Stimulated activated CD8-positive, alpha-beta memory T cell treated with anti-CD3 and anti-CD28 coated beads, Interleukin-15, amount 100 ng/mL, for 48 hours (primary cell): Measurements from ENCODE around the gene CABP4.

Experiments
- DNase-seq, 2 donors: peaks; one replicate each; pipeline ENCODE4 v3.0.0-alpha.2; 2020; ENCODE audit warnings: low read depth in 2 of 2

CABP4 gene

GRCh38 chr11:67496113-67496512 lies 41.0 kb downstream of the CABP4 start:
- DNase-seq, result no peak

GRCh38 chr11:67497656-67498291 lies 42.6 kb downstream of the CABP4 start:
- DNase-seq, result no peak

GRCh38 chr11:67498544-67498972 lies 43.4 kb downstream of the CABP4 start:
- no peak for DNase-seq

GRCh38 chr11:67499808-67500483 lies 44.8 kb downstream of the CABP4 start:
- no peak for DNase-seq

- no peak for DNase-seq
Measured at GRCh38 chr11:67500484-67500821, 45.3 kb downstream of the CABP4 start.

GRCh38 chr11:67500831-67501715 lies 45.9 kb downstream of the CABP4 start:
- no peak for DNase-seq

GRCh38 chr11:67501854-67502253 lies 46.7 kb downstream of the CABP4 start:
- DNase-seq, result no peak

GRCh38 chr11:67502328-67502979 lies 47.3 kb downstream of the CABP4 start:
- no peak for DNase-seq

- no peak for DNase-seq
Measured at GRCh38 chr11:67503119-67504004, 48.2 kb downstream of the CABP4 start.

- DNase-seq, result no peak
Measured at GRCh38 chr11:67504005-67504949, 49.1 kb downstream of the CABP4 start.

GRCh38 chr11:67504950-67505581 lies 49.9 kb downstream of the CABP4 start, which contains the start of gene PITPNM1:
Gene PITPNM1 (minus strand): TSS chr11:67505363. CDS start chr11:67504180, 1,183 bp downstream.
- peak in 1 of 2 donors; percentile 72 for DNase-seq

GRCh38 chr11:67505605-67506396 lies 50.6 kb downstream of the CABP4 start:
- peak; percentile 86 to 93 for DNase-seq

GRCh38 chr11:67506426-67507051 lies 51.4 kb downstream of the CABP4 start:
- no peak for DNase-seq

GRCh38 chr11:67507242-67507863 lies 52.2 kb downstream of the CABP4 start:
- no peak for DNase-seq

- peak; percentile 99 for DNase-seq
Measured at GRCh38 chr11:67507864-67508485, 52.8 kb downstream of the CABP4 start, which contains the start of gene CDK2AP2. Gene CDK2AP2 (minus strand): TSS chr11:67508162. CDS start chr11:67508082, 80 bp downstream.

GRCh38 chr11:67508486-67509121 lies 53.5 kb downstream of the CABP4 start:
- DNase-seq, result peak; percentile 96 to 98

- no peak for DNase-seq
Measured at GRCh38 chr11:67510023-67510345, 54.8 kb downstream of the CABP4 start.
